GM12873 (cell line): Measurements from ENCODE around the gene INTS1.

ENCODE experiments used
- TF ChIP-seq, protein P1 (sequence below): IDR thresholded peaks from 2 replicates; pipeline ENCODE4 v1.5.1; 2012; ENCODE audit warnings: low read depth, mild to moderate bottlenecking, moderate library complexity, low read length, control low read depth; ENCODE audit not compliant: insufficient read depth; ENCODE audit errors: missing control alignments

The INTS1 gene

DNA sequence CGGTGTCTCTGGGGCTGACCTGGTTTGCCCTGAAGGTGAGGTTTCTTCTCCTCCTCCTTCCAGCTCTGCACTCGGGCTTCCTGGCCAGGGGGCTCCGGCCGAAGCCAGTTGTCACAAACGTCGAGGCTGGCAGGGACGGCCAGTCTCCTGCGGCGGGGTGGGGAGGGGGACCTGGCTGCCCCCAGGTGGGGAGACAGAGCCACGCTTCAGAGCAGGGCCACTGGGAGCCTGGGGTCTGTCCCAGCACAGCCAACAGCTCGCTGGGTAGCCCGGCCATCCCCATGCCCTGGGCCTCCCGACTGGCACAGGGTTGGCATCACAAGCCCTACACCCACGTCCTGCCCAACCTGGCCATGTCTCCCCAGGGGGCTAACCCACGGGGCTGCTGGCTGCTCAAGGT lies 65.4 kb downstream of the INTS1 start:
- TF ChIP-seq, protein P1, sequence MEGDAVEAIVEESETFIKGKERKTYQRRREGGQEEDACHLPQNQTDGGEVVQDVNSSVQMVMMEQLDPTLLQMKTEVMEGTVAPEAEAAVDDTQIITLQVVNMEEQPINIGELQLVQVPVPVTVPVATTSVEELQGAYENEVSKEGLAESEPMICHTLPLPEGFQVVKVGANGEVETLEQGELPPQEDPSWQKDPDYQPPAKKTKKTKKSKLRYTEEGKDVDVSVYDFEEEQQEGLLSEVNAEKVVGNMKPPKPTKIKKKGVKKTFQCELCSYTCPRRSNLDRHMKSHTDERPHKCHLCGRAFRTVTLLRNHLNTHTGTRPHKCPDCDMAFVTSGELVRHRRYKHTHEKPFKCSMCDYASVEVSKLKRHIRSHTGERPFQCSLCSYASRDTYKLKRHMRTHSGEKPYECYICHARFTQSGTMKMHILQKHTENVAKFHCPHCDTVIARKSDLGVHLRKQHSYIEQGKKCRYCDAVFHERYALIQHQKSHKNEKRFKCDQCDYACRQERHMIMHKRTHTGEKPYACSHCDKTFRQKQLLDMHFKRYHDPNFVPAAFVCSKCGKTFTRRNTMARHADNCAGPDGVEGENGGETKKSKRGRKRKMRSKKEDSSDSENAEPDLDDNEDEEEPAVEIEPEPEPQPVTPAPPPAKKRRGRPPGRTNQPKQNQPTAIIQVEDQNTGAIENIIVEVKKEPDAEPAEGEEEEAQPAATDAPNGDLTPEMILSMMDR = no peak

DNA sequence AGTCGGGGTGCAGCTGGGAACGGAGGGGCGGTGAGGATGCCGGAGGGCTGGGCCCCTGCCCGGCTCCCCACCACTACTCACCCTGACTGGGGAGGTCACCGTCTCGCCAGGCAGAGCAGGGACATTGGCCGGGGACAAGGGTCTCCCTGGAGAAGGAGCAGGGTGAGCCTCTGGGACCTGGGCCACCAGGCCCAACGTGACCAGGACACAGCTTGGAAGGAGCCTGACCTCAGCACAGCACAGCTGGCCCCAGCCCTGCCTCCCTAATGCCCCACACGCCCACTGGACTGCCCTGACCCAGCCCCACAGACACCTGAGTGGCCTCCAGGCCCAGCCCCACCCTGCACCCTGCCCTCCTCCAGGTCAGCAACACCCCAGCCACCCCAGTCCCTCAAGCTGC lies 66.0 kb downstream of the INTS1 start:
- TF ChIP-seq, protein P1 = no peak

DNA sequence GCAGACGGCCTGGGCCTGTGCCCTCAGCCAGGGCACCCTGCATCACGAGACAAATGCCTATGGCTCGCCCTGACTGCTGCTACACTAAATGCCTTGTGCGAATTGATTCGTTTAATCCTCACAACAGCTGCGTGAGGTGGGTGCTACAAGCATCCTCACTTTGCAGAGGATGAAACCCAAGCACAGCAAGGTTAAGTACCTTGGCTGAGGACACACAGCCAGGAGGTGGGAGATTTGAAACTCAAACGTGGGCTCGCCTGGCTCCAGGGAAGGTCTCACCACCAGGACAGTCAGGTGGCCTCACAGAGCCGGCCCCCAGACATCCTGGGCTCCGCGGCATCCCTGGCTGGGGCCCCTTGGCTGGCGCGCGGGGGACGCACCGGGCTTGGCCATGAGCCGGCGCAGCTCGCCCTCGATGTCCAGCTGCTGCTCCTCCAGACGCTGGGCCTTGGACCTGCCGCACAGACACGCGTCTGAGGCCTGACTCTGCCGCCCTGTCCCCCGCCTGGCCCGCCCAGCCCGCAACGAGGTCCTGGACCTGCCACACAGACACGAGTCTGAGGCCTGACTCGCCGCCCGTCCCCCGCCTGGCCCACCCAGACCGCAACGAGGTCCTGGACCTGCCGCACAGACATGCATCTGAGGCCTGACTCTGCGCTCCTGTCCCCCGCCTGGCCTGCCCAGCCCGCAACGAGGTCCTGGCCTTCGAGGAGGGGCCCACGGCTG lies 66.9 kb downstream of the INTS1 start:
- TF ChIP-seq, protein P1 = no peak

DNA sequence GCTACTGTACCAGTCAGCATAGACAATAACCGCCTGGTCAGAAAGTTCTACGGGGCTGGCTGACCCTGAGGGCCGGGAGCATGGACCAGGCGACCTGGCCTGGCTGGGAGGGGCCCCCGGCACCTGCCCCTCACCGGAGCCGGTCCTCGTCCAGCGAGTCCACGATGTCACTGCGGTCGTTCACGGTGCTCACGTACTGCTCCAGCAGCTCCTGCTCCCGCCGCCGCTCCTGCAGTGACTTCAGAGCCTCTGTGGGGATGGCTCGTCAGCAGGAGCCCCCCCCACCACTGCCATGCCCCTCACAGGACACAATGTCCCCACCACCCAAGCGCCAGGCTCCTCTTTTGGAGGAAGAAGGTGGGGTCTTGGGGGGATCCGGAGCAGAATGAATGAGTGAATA lies 67.6 kb downstream of the INTS1 start:
- TF ChIP-seq, protein P1 = no peak

DNA sequence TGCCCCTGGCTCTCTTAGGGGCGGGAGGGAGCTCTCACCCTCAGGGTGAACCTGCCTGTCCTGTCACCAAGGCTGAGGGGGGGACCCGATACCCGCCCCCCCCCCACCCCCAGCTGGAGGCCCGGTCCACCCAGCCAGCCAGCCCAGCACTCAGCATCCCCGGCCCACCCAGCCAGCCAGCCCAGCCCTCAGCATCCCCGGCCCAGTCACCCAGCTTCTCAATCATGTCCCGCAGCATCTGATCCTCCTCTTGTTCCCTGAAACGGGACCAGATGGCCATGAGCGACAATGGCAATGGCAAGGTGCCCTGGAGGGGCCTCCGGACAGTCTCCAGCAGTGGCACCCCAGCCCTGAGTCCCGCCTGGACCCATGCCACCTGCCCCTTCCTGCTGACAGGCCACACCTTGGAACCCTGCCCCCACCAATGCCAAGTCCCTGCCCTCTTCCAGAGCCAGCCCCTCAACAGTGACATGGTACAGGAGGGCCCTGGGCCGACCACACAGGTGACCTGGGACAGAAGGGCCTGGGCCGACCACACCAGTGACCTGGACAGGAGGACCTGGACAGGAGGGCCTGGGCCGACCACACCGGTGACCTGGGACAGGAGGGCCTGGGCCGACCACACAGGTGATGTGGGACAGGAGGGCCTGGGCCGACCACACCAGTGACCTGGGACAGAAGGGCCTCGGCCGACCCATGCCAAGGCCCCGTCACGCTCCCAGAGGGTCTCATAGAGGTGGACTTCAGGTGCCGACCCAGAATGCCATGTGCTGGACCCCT lies 69.1 kb downstream of the INTS1 start:
- TF ChIP-seq, protein P1 = no peak

DNA sequence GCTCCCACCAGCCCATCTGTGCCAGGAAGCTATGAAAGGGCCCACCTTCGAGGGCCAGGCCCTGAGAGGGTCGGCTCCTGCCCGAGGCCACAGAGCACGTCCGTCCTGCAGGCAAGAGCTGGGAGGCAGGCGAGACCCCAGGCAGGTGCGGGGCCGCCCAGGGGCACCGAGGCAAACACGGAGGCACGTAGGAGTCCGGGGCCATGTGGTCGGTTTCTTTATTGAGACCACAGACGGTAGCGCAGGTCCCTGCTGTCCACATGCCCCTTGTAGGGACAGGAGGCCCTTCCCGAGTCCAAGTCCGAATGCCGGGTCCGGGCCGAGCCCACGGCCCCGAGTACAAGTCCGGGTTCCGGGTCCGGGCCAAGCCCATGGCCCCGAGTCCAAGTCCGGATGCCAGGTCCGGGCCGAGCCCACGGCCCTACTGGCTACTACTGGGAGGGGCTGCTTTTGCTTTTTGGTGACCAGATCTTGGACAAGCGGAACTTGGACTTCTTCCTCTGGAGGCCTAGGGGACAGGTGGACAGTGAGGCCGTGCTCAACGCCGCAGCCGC lies 69.9 kb downstream of the INTS1 start:
- TF ChIP-seq, protein P1 = no peak
